ENCODE measurements around the gene ZNF213. TPM values are rescaled to one million over a fixed set of nuclear protein-coding genes. Genes with fewer than 3 reads are reported as not detected.

Gene ZNF213
- total RNA-seq, 1 experiment from 2014 or later, result 5.3 TPM

DNA sequence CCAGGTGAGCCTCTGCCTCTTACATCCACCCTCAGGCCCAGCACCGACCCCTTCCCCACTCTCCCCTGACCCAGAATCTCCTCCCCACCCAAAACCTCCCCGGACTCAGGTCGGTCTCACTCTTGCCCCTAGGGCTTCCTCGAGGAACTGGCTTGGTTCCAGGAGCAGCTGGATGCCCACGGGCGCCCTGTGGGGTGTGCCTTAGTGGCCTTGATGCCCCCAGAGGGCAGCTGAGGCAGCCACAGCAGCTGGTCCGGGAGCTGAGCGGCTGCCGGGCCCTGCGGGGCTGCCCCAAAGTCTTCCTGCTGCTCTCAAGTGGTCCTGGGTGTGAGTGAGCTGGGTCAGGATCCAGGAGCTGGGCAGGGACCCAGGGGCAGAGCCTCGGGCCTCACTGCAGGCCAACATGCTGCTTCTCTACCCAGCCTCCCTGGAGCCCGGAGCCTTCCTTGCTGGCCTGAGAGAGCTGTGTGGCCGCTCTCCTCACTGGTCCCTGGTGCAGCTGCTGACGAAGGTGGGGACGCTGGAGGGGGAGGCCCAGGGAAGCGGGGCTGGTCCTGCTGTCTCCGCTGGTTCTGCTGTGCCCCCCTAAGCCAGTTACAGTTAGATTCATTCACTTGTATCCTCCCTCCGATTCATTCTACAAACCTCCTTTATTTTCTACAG lies 9.6 kb downstream of the ZNF213 start:
- Histone ChIP-seq H3K4me1 (no peaks in the 10 kb centered on the region; the same call in 1 of the 2 replicates), H3K4me3 (ENCODE audit: low read depth, low read length) (no peak overlapping the region), H3K27me3 (replicated peaks; ENCODE audit: control insufficient read depth, insufficient read depth, low read length) (no peaks in the 10 kb centered on the region), H3K9me3 (no peaks in the 10 kb centered on the region), H3K36me3 (ENCODE audit: control insufficient read depth, insufficient read depth, low read length) (no peaks in the 10 kb centered on the region)
- no TSS peak for BruUV-seq (replicated peaks)
- peaks cover 4% of the 10 kb centered on the region for H3K36me3 Mint-ChIP-seq (ENCODE audit: insufficient read depth, unreplicated experiment)
- CTCF ChIA-PET, result interaction anchor here (1.0 kb wide), 1 partner anchor 15 kb away, joined by 3 read pairs; no protein-coding TSS in a partner anchor
- no peaks in the 10 kb centered on the region for H3K4me1 Mint-ChIP-seq (ENCODE audit: low read depth, unreplicated experiment)
- no peak for DNase-seq
- no peak overlapping the region for H3K4me3 Mint-ChIP-seq (ENCODE audit: unreplicated experiment)
- H3K9me3 Mint-ChIP-seq (ENCODE audit: unreplicated experiment), result no peaks in the 10 kb centered on the region
- intact Hi-C loops (cut with micrococcal nuclease; ENCODE audit: unreplicated experiment), result no loop called here
- H3K27me3 Mint-ChIP-seq (ENCODE audit: insufficient read depth, unreplicated experiment), result no peaks in the 10 kb centered on the region
- H3K27ac Mint-ChIP-seq (ENCODE audit: unreplicated experiment), result no peak overlapping the region
- POLR2A ChIA-PET, result interaction anchor here (1.1 kb wide), 1 partner anchor 9 kb away, joined by 4 read pairs; the partner anchor contains the start of gene ZNF213
- TF ChIP-seq, protein P1, sequence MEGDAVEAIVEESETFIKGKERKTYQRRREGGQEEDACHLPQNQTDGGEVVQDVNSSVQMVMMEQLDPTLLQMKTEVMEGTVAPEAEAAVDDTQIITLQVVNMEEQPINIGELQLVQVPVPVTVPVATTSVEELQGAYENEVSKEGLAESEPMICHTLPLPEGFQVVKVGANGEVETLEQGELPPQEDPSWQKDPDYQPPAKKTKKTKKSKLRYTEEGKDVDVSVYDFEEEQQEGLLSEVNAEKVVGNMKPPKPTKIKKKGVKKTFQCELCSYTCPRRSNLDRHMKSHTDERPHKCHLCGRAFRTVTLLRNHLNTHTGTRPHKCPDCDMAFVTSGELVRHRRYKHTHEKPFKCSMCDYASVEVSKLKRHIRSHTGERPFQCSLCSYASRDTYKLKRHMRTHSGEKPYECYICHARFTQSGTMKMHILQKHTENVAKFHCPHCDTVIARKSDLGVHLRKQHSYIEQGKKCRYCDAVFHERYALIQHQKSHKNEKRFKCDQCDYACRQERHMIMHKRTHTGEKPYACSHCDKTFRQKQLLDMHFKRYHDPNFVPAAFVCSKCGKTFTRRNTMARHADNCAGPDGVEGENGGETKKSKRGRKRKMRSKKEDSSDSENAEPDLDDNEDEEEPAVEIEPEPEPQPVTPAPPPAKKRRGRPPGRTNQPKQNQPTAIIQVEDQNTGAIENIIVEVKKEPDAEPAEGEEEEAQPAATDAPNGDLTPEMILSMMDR (IDR thresholded peaks at IDR 0.05; ENCODE audit: insufficient read depth in 1 of 2, low read depth in 1 of 2, low read length in 1 of 2, severe bottlenecking in 1 of 2, unreplicated experiment in 1 of 2), result no peak

DNA sequence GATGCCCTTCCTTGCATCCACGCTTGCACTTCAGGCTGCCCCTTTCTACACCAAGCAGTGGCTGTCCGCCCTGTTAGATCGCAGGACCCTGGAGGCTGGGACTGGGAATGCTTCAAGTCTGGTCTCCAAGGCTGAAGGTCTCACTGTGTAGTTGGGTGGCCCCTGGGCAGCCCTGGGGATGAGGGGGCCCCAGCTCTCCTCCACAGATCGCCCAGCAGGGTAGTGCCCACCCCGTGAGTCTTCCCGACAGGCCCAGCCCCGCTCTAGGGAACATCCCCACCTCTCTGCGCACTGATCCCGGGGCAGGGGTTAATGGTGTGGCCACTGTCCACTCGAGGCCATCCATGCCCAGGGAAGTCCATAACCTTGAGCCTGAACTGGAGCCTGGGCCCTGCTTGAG lies 10.3 kb downstream of the ZNF213 start:
- POLR2A ChIA-PET, result no interaction called here
- CTCF ChIA-PET, result interaction anchor here (0.7 kb wide), 1 partner anchor 694 kb away, joined by 4 read pairs; no protein-coding TSS in a partner anchor
- no peaks in the 10 kb centered on the region for H3K9me3 Mint-ChIP-seq (ENCODE audit: unreplicated experiment)
- BruUV-seq (replicated peaks), result no TSS peak
- no peak overlapping the region for H3K27ac Mint-ChIP-seq (ENCODE audit: unreplicated experiment)
- intact Hi-C loops (cut with micrococcal nuclease; ENCODE audit: unreplicated experiment), result no loop called here
- Histone ChIP-seq H3K36me3 (ENCODE audit: control insufficient read depth, insufficient read depth, low read length) (no peaks in the 10 kb centered on the region), H3K9me3 (no peaks in the 10 kb centered on the region), H3K4me1 (no peaks in the 10 kb centered on the region; the same call in 1 of the 2 replicates), H3K27me3 (replicated peaks; ENCODE audit: control insufficient read depth, insufficient read depth, low read length) (no peaks in the 10 kb centered on the region), H3K4me3 (ENCODE audit: low read depth, low read length) (no peak overlapping the region)
- H3K4me3 Mint-ChIP-seq (ENCODE audit: unreplicated experiment), result no peak overlapping the region
- TF ChIP-seq, protein P1 (IDR thresholded peaks at IDR 0.05; ENCODE audit: insufficient read depth in 1 of 2, low read depth in 1 of 2, low read length in 1 of 2, severe bottlenecking in 1 of 2, unreplicated experiment in 1 of 2), result no peak
- no peaks in the 10 kb centered on the region for H3K27me3 Mint-ChIP-seq (ENCODE audit: insufficient read depth, unreplicated experiment)
- H3K36me3 Mint-ChIP-seq (ENCODE audit: insufficient read depth, unreplicated experiment), result peaks cover 11% of the 10 kb centered on the region
- no peaks in the 10 kb centered on the region for H3K4me1 Mint-ChIP-seq (ENCODE audit: low read depth, unreplicated experiment)
- no peak for DNase-seq

DNA sequence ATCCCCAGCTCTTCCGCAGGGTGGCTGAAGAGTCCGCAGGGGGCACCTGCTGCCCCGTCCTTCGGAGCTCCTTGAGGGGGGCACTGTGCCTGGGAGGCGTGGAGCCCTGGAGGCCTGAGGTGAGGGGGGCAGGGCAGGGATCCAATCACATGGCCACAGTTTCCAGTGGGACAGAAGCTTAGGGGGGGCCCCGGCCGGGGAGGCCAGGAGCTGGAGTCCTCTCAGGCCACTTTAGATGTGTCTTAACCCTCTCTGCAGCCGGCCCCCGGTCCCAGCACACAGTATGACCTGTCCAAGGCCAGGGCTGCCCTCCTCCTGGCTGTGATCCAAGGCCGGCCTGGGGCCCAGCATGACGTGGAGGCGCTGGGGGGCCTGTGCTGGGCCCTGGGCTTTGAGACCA lies 10.8 kb downstream of the ZNF213 start:
- H3K4me3 Mint-ChIP-seq (ENCODE audit: unreplicated experiment), result no peak overlapping the region
- ChIA-PET POLR2A (no interaction called here), CTCF (interaction anchor here (0.7 kb wide), 1 partner anchor 693 kb away, joined by 4 read pairs; no protein-coding TSS in a partner anchor)
- peaks cover 16% of the 10 kb centered on the region for H3K36me3 Mint-ChIP-seq (ENCODE audit: insufficient read depth, unreplicated experiment)
- BruUV-seq (replicated peaks), result no TSS peak
- H3K27ac Mint-ChIP-seq (ENCODE audit: unreplicated experiment), result no peak overlapping the region
- Histone ChIP-seq H3K27me3 (replicated peaks; ENCODE audit: control insufficient read depth, insufficient read depth, low read length) (no peaks in the 10 kb centered on the region), H3K4me1 (no peaks in the 10 kb centered on the region; the same call in 1 of the 2 replicates), H3K4me3 (ENCODE audit: low read depth, low read length) (no peak overlapping the region), H3K36me3 (ENCODE audit: control insufficient read depth, insufficient read depth, low read length) (no peaks in the 10 kb centered on the region), H3K9me3 (no peaks in the 10 kb centered on the region)
- no peaks in the 10 kb centered on the region for H3K4me1 Mint-ChIP-seq (ENCODE audit: low read depth, unreplicated experiment)
- H3K9me3 Mint-ChIP-seq (ENCODE audit: unreplicated experiment), result no peaks in the 10 kb centered on the region
- DNase-seq, result no peak
- intact Hi-C loops (cut with micrococcal nuclease; ENCODE audit: unreplicated experiment), result no loop called here
- TF ChIP-seq, protein P1 (IDR thresholded peaks at IDR 0.05; ENCODE audit: insufficient read depth in 1 of 2, low read depth in 1 of 2, low read length in 1 of 2, severe bottlenecking in 1 of 2, unreplicated experiment in 1 of 2), result no peak
- H3K27me3 Mint-ChIP-seq (ENCODE audit: insufficient read depth, unreplicated experiment), result no peaks in the 10 kb centered on the region
